ENCODE data around the gene STPG4. TPM values are rescaled to one million over a fixed set of nuclear protein-coding genes. Genes with fewer than 3 reads are reported as not detected.
"Not testable (repeated sequence)": the region's sequence is repeated elsewhere in the genome, so short reads cannot be mapped to it uniquely, and the experiment has no call there.

The STPG4 gene
- total RNA-seq, 1 experiment from 2014 or later = not detected

- Histone ChIP-seq H3K9me3 (no peaks in the 10 kb centered on the region), H3K27me3 (no peaks in the 10 kb centered on the region), H3K4me3 (no peak overlapping the region), H3K36me3 (peaks cover 21% of the 10 kb centered on the region)
- no peak for DNase-seq
These were observed 23.2 kb upstream of the STPG4 start for GRCh38 chr2:47178341-47178740.

DNA sequence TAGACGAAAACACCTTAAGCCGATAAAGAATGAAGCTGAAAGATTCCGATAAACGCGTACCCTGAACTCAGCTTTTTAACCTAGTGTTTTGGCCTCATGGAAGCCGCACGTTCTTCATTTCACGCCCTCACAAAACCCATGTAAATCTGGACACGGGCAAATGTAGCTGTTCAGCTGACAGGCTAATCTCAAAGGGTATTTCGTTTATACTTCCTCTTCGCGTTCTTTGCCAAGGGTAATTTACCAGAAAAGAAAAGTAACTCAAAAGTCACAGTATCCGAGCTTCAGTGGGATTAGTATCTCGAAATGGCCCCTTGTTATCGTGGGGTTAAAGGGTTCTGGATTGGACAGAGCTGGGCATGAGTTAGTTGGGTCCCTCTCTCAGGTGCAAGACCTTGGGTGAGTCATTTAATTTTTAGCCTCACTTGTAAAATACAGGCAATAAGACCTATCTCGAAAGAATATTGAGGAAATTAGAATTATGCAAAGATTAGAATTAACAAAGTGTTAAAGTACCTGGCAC lies 22.0 kb upstream of the STPG4 start:
- Histone ChIP-seq H3K36me3 (peaks cover 29% of the 10 kb centered on the region), H3K4me3 (peak overlapping the region; percentile 98), H3K27me3 (no peaks in the 10 kb centered on the region), H3K9me3 (no peaks in the 10 kb centered on the region)
- no peak for DNase-seq

- Histone ChIP-seq H3K27me3 (no peaks in the 10 kb centered on the region), H3K9me3 (no peaks in the 10 kb centered on the region), H3K4me3 (peak overlapping the region; percentile 98), H3K36me3 (peaks cover 50% of the 10 kb centered on the region)
- DNase-seq = peak; percentile 46
These were observed 19.7 kb upstream of the STPG4 start for GRCh38 chr2:47174733-47175361.

GRCh38 chr2:47173986-47174732 lies 19.1 kb upstream of the STPG4 start:
- peaks cover 56% of the 10 kb centered on the region for H3K36me3 ChIP-seq
- no peak for DNase-seq
- peak overlapping the region; percentile 98 for H3K4me3 ChIP-seq
- no peaks in the 10 kb centered on the region for H3K9me3 ChIP-seq
- no peaks in the 10 kb centered on the region for H3K27me3 ChIP-seq

DNA sequence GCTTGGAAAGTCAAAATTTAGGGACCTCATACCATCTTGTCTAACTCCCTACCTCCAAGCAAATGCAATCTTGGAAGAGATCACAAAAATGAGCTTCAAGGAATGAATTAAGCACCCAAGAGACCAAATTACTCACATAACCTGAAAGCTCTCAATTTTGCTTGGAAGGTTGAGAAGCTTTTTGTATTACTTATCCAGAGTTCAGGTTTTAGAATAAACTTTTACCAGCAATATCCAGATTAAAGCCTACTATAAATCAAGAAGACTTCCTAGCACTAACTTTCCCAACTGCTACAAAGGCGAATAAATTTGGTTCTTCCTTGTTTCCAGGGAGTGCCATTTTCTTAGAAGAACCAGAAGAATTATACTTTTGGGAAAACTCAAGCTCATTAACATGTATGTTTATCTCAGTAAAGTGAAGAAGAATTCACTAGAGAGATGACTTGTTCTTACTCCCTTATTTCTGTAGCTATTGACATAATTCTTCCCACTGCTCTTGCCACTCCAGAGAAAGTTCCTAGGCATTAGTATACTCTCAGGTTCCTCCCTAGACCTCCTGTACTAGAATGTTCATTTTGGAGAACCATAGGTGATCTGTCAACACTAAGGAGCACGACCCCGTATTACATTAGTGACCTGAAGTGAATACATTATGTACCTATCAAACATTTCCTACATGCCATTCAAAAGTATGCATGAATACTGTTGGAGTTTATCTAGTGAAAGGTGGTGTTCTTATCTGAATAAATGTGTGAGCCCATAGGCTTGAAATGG lies 18.0 kb upstream of the STPG4 start:
- H3K9me3 ChIP-seq = no peaks in the 10 kb centered on the region
- no peaks in the 10 kb centered on the region for H3K27me3 ChIP-seq
- H3K4me3 ChIP-seq = peak overlapping the region; percentile 98
- DNase-seq = no peak
- peaks cover 65% of the 10 kb centered on the region for H3K36me3 ChIP-seq

GRCh38 chr2:47172156-47172921 lies 17.2 kb upstream of the STPG4 start:
- DNase-seq = peak; percentile 28
- no peaks in the 10 kb centered on the region for H3K9me3 ChIP-seq
- H3K27me3 ChIP-seq = no peaks in the 10 kb centered on the region
- H3K4me3 ChIP-seq = 0 out of 2 replicates have a peak overlapping the region, but pooled peaks have one; percentile 4
- H3K36me3 ChIP-seq = peaks cover 70% of the 10 kb centered on the region

GRCh38 chr2:47169784-47170183 lies 14.7 kb upstream of the STPG4 start:
- no peak overlapping the region for H3K4me3 ChIP-seq
- no peak for DNase-seq
- H3K9me3 ChIP-seq = no peaks in the 10 kb centered on the region
- H3K36me3 ChIP-seq = peaks cover 85% of the 10 kb centered on the region
- no peaks in the 10 kb centered on the region for H3K27me3 ChIP-seq

DNA sequence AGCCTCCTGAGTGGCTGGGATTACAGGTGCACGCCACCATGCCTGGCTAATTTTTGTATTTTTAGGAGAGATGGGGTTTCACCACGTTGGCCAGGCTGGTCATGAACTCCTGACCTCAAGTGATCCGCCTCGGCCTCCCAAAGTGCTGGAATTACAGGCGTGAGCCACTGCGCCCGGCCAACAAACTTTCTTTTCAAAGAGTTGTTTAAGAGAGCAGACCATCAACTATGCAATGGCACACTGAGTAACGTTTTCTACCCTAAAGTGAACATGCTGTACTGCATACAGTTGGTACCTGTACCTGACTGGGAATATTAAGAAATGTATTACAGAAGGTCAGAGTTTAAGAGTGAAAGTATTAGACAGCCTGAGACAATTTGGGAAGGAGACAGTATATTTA lies 13.8 kb upstream of the STPG4 start:
- peaks cover 80% of the 10 kb centered on the region for H3K36me3 ChIP-seq
- not testable (repeated sequence) for H3K4me3 ChIP-seq, H3K9me3 ChIP-seq, DNase-seq, H3K27me3 ChIP-seq

GRCh38 chr2:47167149-47167548 lies 12.0 kb upstream of the STPG4 start:
- Histone ChIP-seq H3K9me3 (no peaks in the 10 kb centered on the region), H3K36me3 (peaks cover 82% of the 10 kb centered on the region)
- no peak for DNase-seq

GRCh38 chr2:47165001-47165555 lies 10.0 kb upstream of the STPG4 start:
- Histone ChIP-seq H3K4me3 (no peak overlapping the region), H3K36me3 (peaks cover 83% of the 10 kb centered on the region), H3K9me3 (no peaks in the 10 kb centered on the region), H3K27me3 (no peaks in the 10 kb centered on the region)
- no peak for DNase-seq

More at GRCh38 chr2:47167149-47167548, 12.0 kb upstream of the STPG4 start:
- no peak overlapping the region for H3K4me3 ChIP-seq
- H3K27me3 ChIP-seq = no peaks in the 10 kb centered on the region

DNA sequence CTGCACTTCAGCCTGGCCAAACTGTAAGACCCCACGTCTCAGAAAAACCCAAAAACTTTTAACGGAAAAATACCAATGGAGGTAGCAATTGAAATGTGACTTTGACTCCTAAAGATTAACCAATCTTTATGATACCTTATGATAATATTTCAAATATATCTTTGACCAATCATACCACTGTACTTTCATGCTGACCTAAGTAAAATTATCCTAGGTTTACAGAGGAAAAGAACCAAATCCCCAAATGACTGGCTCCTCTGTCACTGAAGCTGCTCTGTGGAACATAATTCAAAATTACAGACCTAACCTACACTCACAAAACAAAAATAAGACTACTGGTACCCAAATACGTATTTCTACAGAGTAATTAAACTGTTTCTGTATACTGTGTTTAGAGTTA lies 7.7 kb upstream of the STPG4 start:
- Histone ChIP-seq H3K27me3 (no peaks in the 10 kb centered on the region), H3K9me3 (no peaks in the 10 kb centered on the region), H3K4me3 (no peak overlapping the region), H3K36me3 (peaks cover 85% of the 10 kb centered on the region)
- no peak for DNase-seq

DNA sequence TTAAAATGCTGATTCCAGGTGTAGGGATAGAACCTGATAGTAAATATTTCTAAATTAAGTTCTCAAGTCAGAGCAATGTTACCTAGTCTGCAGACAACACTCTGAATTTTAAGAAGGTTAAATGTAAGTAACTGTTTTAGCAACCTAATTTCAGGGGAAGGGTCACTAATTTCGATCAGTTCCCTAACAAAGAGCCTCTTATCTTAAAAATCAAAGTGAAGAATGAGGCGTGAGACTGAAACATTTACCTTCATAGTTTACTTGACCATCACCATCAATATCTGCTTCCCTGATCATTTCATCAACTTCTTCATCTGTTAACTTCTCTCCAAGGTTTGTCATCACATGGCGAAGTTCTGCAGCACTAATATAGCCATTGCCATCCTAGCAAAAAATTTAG lies 6.4 kb upstream of the STPG4 start:
- Histone ChIP-seq H3K36me3 (peaks cover 84% of the 10 kb centered on the region), H3K9me3 (no peaks in the 10 kb centered on the region), H3K4me3 (no peak overlapping the region), H3K27me3 (no peaks in the 10 kb centered on the region)
- no peak for DNase-seq

- H3K4me3 ChIP-seq = no peak overlapping the region
- H3K36me3 ChIP-seq = peaks cover 85% of the 10 kb centered on the region
- no peaks in the 10 kb centered on the region for H3K9me3 ChIP-seq
- no peaks in the 10 kb centered on the region for H3K27me3 ChIP-seq
- DNase-seq = no peak
These were observed 5.6 kb upstream of the STPG4 start for GRCh38 chr2:47160660-47161059.

DNA sequence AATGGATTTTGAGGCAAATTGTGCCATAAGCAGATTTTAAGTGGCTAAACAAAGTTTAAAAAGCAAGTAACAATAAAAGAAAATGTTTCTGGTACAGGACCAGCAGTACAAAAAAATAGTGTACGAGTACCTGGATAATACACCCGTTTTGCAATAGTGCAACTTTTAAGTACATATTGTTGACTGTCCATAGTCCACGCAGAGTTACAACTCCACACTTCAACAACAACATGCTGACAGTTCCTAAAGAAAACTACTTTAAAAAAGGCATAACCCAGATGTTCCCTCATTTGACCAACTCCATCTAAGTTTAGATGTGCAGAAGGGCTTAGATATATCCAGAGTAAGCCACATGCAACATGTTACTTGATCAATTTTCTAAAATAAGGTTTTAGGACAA lies 5.1 kb upstream of the STPG4 start:
- no peaks in the 10 kb centered on the region for H3K9me3 ChIP-seq
- H3K27me3 ChIP-seq = no peaks in the 10 kb centered on the region
- peaks cover 83% of the 10 kb centered on the region for H3K36me3 ChIP-seq
- DNase-seq = no peak
- H3K4me3 ChIP-seq = no peak overlapping the region

DNA sequence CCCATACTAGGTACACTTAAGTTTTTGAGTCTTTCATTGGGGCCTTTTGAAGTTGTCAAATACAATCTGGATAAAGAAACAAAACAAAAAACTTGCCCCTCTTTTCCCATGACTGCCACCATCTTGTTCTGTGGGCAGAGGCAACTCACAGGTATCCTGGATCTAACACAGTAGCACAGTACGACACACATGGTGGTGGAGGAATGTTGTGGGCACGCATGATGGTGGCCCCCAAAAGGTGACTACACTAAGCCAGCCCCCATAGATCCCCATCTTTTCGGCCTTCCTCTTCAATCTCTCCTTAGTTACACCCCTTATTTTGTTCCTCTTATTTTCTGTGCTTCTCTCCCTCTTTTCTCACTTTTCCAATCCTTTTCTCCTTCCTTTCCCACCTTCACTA lies 4.5 kb upstream of the STPG4 start:
- DNase-seq = no peak
- peaks cover 77% of the 10 kb centered on the region for H3K36me3 ChIP-seq
- no peak overlapping the region for H3K4me3 ChIP-seq
- H3K27me3 ChIP-seq = no peaks in the 10 kb centered on the region
- H3K9me3 ChIP-seq = no peaks in the 10 kb centered on the region

- Histone ChIP-seq H3K36me3 (peaks cover 73% of the 10 kb centered on the region), H3K4me3 (no peak overlapping the region), H3K27me3 (no peaks in the 10 kb centered on the region), H3K9me3 (no peaks in the 10 kb centered on the region)
- no peak for DNase-seq
These were observed 3.5 kb upstream of the STPG4 start for GRCh38 chr2:47158576-47158975.

All from MG63 (cell line).